ENCODE results near the gene HS1BP3. TPM values are rescaled to one million over a fixed set of nuclear protein-coding genes. Genes with fewer than 3 reads are reported as not detected.

The HS1BP3 gene
- total RNA-seq, 6 donors from 2014 or later: 41.0 to 45.8 (median 42.7) TPM

GRCh38 chr2:20664071-20664390 lies 13.1 kb upstream of the HS1BP3 start:
- Histone ChIP-seq H3K27me3 (peaks cover 0 to 46% (median 22%) of the 10 kb centered on the region in 4 donors), H3K4me3 (no peak overlapping the region), H3K36me3 (no peaks in the 10 kb centered on the region), H3K27ac (no peak overlapping the region), H3K4me1 (peaks cover 21 to 42% (median 27%) of the 10 kb centered on the region in 4 donors), H3K9me3 (no peaks in the 10 kb centered on the region)
- TF ChIP-seq EP300 (IDR thresholded peaks at IDR 0.05): no peak
- no peak for TF ChIP-seq CTCF (IDR thresholded peaks at IDR 0.05)
- no peak for TF ChIP-seq POLR2A (IDR thresholded peaks at IDR 0.05)
- no peak for TF ChIP-seq POLR2AphosphoS5 (IDR thresholded peaks at IDR 0.05)
- ATAC-seq (ENCODE audit: low FRiP score in 2 of 2) (no peak), DNase-seq (no peak)
- 39 to 63% methylated on average over 2 of the region's 2 CpGs for WGBS, 2 donors

GRCh38 chr2:20663196-20664070 lies 12.5 kb upstream of the HS1BP3 start:
- peaks cover 0 to 45% (median 22%) of the 10 kb centered on the region in 4 donors for H3K27me3 ChIP-seq
- no peaks in the 10 kb centered on the region for H3K36me3 ChIP-seq
- H3K4me3 ChIP-seq: no peak overlapping the region
- H3K9me3 ChIP-seq: no peaks in the 10 kb centered on the region
- ATAC-seq (ENCODE audit: low FRiP score in 2 of 2) (no peak), DNase-seq (no peak)
- 46 to 47% methylated on average over 5 to 6 of the region's 7 CpGs for WGBS, 2 donors
- peaks cover 21 to 40% (median 27%) of the 10 kb centered on the region in 4 donors for H3K4me1 ChIP-seq
- no peak overlapping the region for H3K27ac ChIP-seq
- TF ChIP-seq CTCF (IDR thresholded peaks at IDR 0.05) (no peak), POLR2A (IDR thresholded peaks at IDR 0.05) (no peak), EP300 (IDR thresholded peaks at IDR 0.05) (no peak), POLR2AphosphoS5 (IDR thresholded peaks at IDR 0.05) (no peak)

GRCh38 chr2:20662308-20662937 lies 11.5 kb upstream of the HS1BP3 start:
- peaks cover 18 to 34% (median 23%) of the 10 kb centered on the region in 4 donors for H3K4me1 ChIP-seq
- no peaks in the 10 kb centered on the region for H3K9me3 ChIP-seq
- H3K36me3 ChIP-seq: no peaks in the 10 kb centered on the region
- peaks cover 0 to 35% (median 20%) of the 10 kb centered on the region in 4 donors for H3K27me3 ChIP-seq
- DNase-seq: no peak
- no peak overlapping the region for H3K4me3 ChIP-seq
- H3K27ac ChIP-seq: no peak overlapping the region
- 58 to 79% methylated on average over 4 to 5 of the region's 5 CpGs for WGBS, 2 donors
- TF ChIP-seq EP300 (IDR thresholded peaks at IDR 0.05) (no peak), CTCF (IDR thresholded peaks at IDR 0.05) (no peak), POLR2AphosphoS5 (IDR thresholded peaks at IDR 0.05) (no peak), POLR2A (IDR thresholded peaks at IDR 0.05) (no peak)
- ATAC-seq (ENCODE audit: low FRiP score in 2 of 2): no peak

- DNase-seq: peak; percentile 74 to 85
- TF ChIP-seq CTCF (IDR thresholded peaks at IDR 0.05) (peak; percentile 84 to 95 (median 91)), POLR2A (IDR thresholded peaks at IDR 0.05) (no peak)
- Histone ChIP-seq H3K36me3 (no peaks in the 10 kb centered on the region), H3K27ac (no peak overlapping the region), H3K4me1 (peaks cover 16 to 26% (median 18%) of the 10 kb centered on the region in 4 donors), H3K4me3 (no peak overlapping the region), H3K9me3 (no peaks in the 10 kb centered on the region), H3K27me3 (peaks cover 0 to 29% (median 18%) of the 10 kb centered on the region in 4 donors)
- peak; percentile 74 to 90 for ATAC-seq (ENCODE audit: low FRiP score in 2 of 2)
- 35 to 40% methylated on average over 6 to 11 of the region's 11 CpGs for WGBS, 2 donors
These were observed 10.8 kb upstream of the HS1BP3 start for GRCh38 chr2:20661421-20662307.

Measured in upper lobe of left lung (tissue), 6 donors.